ENCODE results near the gene GRIN2B.

GRIN2B gene
- 0 to 0.86 (median 0.13) reads per million in 18 experiments for total RNA-seq

- DNase-seq, result no peak
Observed at GRCh38 chr12:13981296-13981962, at the start of gene GRIN2B. GRIN2B (minus strand) TSS chr12:13981602; CDS start chr12:13866208, 115,394 bp downstream.

DNA sequence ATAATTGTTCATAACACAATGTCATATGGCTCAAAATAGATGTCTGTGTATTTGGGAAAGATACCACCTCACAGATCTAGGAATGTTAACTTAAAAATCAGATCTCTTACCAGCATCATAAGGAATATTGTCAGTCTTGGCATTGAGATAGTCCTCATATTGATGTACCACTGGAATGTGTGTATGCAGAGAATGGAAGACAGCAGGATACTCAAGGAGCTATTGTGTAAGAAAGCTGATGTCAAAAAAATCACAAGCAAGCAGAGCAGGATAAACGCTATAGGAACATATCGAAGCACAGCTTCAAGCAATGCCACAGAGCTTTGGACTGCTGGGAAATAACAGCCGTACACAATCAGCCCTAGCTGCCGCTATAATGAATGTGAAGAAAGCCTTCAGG lies 45.1 kb upstream of the GRIN2B start:
- DNase-seq, result no peak

DNA sequence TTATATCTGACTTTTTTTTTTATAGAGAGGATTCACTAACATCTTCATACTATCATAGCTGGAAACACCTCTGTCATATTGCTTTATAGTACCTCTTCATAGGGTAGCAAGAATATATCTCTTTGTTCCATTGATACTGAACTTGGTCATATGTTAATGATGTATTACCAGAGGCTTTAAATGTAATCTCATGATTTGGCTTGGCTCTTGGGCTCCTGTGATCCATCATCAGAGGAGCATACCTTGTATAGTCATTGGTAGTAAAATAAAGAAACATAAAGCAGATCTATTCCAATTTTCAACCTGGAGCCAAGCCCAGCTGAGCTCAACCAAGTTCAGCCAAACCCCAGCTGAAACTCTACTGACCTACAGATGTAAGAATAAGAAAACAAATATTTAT lies 43.2 kb upstream of the GRIN2B start:
- no peak for DNase-seq

DNA sequence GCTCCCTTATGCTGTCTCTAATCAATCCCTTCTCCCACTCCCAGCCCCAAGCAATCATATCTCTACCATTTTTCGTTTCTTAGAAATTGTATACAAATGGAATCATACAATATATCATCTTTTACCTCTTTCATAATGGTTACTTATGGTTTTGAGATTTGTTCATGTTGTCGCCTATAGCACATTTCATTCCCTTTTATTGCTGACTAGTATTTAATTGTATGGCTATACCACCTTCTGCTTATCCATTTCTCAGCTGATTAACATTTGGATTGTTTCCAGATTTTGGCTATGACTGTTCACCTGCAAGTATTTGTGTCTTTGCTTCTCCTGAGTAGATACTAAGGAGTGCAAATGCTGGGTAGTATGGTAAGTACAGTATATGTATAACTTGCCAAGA lies 36.7 kb upstream of the GRIN2B start:
- DNase-seq, result no peak

GRCh38 chr12:14010989-14011388 lies 29.6 kb upstream of the GRIN2B start:
- DNase-seq, result no peak

DNA sequence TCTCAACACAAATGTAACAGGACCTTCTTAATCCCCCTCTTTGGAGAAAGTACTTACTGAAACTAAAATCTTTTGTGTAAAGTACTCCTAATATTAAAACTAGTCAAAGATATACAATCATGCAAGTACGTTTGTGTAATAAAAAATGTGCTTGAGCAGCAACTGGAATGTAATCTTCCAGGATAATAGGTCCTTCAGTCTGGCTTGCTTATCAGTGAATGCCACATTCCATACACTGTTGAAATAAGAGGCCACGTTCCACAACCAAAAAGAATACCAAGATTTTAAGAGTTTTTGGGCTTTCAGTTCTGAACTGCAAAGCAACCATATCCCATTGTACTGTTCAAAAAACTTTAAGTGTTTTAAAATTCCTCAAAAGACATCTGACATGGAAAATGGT lies 26.2 kb upstream of the GRIN2B start:
- no peak for DNase-seq

GRCh38 chr12:13992585-13992984 lies 11.2 kb upstream of the GRIN2B start:
- DNase-seq, result no peak

GRCh38 chr12:13992106-13992505 lies 10.7 kb upstream of the GRIN2B start:
- DNase-seq, result no peak

DNA sequence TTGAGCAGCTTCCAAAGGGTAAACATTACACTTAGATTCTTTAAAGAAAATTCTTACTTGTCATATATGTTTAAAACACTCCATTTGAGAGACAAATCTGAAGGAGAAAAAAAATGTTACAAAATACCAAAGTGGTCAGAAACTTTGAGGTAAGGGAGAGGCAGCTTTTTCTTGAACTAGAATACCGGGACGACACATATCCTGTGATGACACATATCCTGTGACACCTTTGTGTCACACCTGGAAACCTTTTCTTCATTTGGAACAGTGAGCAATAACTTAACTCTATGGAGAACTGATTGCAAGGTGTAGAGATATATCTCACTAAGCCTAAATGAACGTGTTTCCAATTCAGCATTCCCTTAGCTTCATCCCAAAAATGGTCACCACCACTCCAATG lies 4.6 kb upstream of the GRIN2B start:
- DNase-seq, result no peak

- no peak for DNase-seq
Observed at GRCh38 chr12:13981990-13982389, 588 bp upstream of the GRIN2B start.

DNA sequence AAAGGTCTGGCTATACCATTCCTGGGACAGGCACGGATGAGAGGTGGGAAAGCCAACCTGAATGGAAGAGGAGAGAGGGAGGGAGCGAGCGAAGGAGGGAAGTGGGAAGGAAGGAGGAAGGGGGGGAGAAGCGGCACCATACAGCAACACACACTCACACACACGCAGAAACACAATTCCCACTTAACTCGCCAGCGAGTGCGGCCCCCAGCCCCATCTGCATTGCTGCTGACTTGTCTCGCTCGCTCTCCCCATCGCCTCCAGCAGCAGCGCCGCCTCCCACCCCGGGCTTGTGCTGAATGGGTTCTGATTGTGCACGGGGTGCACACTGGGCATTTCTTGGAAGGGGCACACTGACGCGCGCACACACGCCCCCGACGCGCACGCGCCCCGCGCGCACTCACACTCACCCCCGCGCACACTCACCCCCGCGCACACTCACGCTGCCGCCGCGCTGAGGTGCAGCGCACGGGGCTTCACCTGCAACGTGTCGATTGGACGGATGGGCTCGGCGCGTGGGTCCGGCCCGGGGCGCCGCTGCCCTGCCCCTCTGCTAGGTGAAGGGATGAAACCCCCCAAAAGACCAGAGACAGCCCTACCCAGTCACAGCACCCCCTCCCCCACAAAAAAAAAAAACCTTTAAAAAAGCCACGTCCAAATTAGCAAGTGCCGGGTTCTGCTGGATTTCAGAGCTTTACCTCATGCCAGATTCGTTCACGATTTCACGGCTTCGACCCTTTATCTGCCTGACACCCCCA lies 685 bp downstream of the GRIN2B start:
- no peak for DNase-seq

GRCh38 chr12:13979772-13980378 lies 1.5 kb downstream of the GRIN2B start:
- DNase-seq, result no peak

DNA sequence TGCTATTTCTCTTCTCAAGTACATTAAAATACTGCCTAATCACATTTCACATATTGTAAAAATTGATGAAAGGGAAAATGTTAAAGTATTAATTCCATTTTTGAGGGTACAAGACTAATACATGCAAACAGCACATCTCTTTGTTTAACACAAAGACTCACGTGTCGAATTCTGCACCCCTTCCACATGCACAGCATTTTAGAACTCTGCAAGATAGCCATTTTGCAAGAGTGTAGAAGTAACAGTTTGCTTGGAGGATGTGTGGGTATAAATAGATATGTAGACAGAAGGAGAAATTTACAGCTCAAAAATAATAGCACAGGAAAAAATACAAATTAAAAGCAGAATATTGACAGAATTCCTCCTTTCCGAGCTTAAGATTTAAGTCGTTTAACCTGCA lies 2.5 kb downstream of the GRIN2B start:
- no peak for DNase-seq

GRCh38 chr12:13976880-13977279 lies 4.5 kb downstream of the GRIN2B start:
- DNase-seq, result no peak

GRCh38 chr12:13976028-13976584 lies 5.3 kb downstream of the GRIN2B start:
- DNase-seq, result no peak

DNA sequence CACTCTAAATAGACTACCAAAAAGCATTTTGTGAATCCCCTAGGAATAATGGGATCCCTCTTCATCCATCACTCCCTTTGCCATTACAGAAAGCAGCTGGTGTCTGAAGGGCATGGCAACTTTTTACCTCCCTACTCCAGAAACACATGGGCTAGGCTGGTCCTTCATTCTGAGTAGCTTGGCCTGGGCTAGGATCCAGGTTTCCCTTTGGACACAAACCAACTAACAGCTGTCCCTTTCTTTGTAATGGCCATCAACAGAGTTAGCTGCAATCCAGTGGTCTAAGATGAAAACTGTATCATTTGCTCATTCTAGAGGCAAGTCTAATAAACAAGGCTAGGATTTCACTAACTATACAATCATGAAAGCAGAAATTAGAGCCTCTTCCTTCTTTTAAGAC lies 7.4 kb downstream of the GRIN2B start:
- no peak for DNase-seq

DNA sequence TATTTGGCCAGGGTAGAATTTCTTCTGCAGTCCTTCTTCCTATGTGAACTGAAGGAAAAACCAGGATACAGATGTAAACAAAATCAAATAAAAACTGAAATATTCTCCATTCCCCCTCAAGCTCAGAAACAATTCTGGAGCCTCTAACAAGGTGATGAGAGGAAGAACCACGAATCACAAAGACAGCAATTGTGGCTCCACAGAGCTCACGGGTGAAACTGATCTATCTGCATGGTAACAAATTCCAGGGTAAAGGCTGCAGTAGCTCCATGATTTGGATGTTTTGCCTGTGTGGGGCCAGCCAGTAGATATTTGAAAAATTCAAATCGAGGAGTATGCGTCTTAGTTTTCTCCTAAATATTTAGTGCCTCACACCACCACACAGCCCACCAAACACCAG lies 10.6 kb downstream of the GRIN2B start:
- no peak for DNase-seq

GRCh38 chr12:13968281-13968680 lies 13.1 kb downstream of the GRIN2B start:
- DNase-seq, result no peak

DNA sequence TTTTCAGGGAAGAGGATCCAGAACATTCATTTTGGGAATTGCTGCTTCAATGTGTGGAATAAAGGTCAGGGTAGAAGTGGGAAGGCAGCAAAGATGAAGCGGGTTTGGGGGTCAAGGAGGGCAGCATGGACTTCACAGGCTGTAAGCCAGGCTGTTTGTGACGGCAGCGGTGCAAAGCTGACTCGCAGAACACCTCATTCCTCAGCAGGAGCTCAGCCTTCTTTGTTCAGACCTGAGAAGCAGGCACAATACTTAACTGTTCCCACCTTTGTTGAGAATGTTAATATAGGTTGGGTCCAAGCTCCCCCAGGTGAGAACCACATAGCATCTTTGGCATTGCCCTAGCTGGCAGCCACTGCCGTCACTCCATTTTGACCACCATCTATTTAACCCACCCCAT lies 16.7 kb downstream of the GRIN2B start:
- no peak for DNase-seq

GRCh38 chr12:13962699-13963098 lies 18.7 kb downstream of the GRIN2B start:
- DNase-seq, result no peak

- DNase-seq, result no peak
Observed at GRCh38 chr12:13961971-13962370, 19.4 kb downstream of the GRIN2B start.

- no peak for DNase-seq
Observed at GRCh38 chr12:13959131-13959723, 22.2 kb downstream of the GRIN2B start.

- no peak for DNase-seq
Observed at GRCh38 chr12:13957576-13957975, 23.8 kb downstream of the GRIN2B start.

All from inflammatory macrophage (primary cell).